GM23338 (cell line): ENCODE data around the gene HCAR1. TPM values are rescaled to one million over a fixed set of nuclear protein-coding genes. Genes with fewer than 3 reads are reported as not detected.

ENCODE experiments used
- ATAC-seq: fragments of 200-7000 bp; cut with Tn5 transposase; 3 replicates; pipeline ENCODE4 v1.9.1; 2020
- DNase-seq: peaks from one replicate; pipeline ENCODE4 v3.0.0-alpha.2; 2015; ENCODE audit warnings: low spot score
- H2AFZ ChIP-seq: fragments of 200-600 bp; sonication (generic); 2 replicates; pipeline ENCODE4 v1.8.0; 2016; ENCODE audit warnings: antibody characterized with exemption, mild to moderate bottlenecking, moderate library complexity
- H3F3A ChIP-seq: fragments of 200-600 bp; sonication (generic); replicated peaks from 2 replicates; pipeline ENCODE4 v1.8.0; 2017; ENCODE audit warnings: antibody characterized with exemption, mixed run types, low read depth
- H3K27ac ChIP-seq: fragments of 200-600 bp; sonication (generic); 2 replicates; pipeline ENCODE4 v1.6.1; 2016; ENCODE audit warnings: low read depth
- H3K27me3 ChIP-seq: fragments of 200-600 bp; sonication (generic); 2 replicates; pipeline ENCODE4 v1.8.0; 2016; ENCODE audit warnings: mild to moderate bottlenecking, mixed run types, moderate library complexity; ENCODE audit not compliant: insufficient read depth
- H3K36me3 ChIP-seq: fragments of 200-600 bp; sonication (generic); 2 replicates; pipeline ENCODE4 v1.8.0; 2016; ENCODE audit warnings: mild to moderate bottlenecking; ENCODE audit not compliant: insufficient read depth
- H3K4me1 ChIP-seq: fragments of 200-600 bp; sonication (generic); 2 replicates; pipeline ENCODE4 v1.8.0; 2016; ENCODE audit warnings: mild to moderate bottlenecking, moderate library complexity; ENCODE audit not compliant: insufficient read depth
- H3K4me2 ChIP-seq: fragments of 200-600 bp; sonication (generic); 2 replicates; pipeline ENCODE4 v1.7.1; 2017; ENCODE audit warnings: mixed run types
- H3K4me3 ChIP-seq: fragments of 200-600 bp; sonication (generic); 2 replicates; pipeline ENCODE4 v1.6.1; 2016; ENCODE audit warnings: mixed run types
- H3K79me2 ChIP-seq: fragments of 200-600 bp; sonication (generic); replicated peaks from 2 replicates; pipeline ENCODE4 v1.8.0; 2017; ENCODE audit warnings: mild to moderate bottlenecking; ENCODE audit not compliant: insufficient read depth
- H3K9me2 ChIP-seq: fragments of 200-600 bp; sonication (generic); 2 replicates; pipeline ENCODE4 v1.8.0; 2017; ENCODE audit not compliant: insufficient read depth
- H4K20me1 ChIP-seq: fragments of 200-600 bp; sonication (generic); replicated peaks from 2 replicates; pipeline ENCODE4 v1.8.0; 2017; ENCODE audit warnings: mild to moderate bottlenecking; ENCODE audit not compliant: insufficient read depth
- H3K27ac Mint-ChIP-seq: 2 replicates; pipeline ENCODE4 v1.8.0; 2020; ENCODE audit warnings: inconsistent platforms, mild to moderate bottlenecking, moderate library complexity, mixed read lengths
- H3K27me3 Mint-ChIP-seq: 3 replicates; pipeline ENCODE4 v1.8.0; 2022; ENCODE audit warnings: low read depth, mild to moderate bottlenecking, moderate library complexity, mixed read lengths, inconsistent platforms; ENCODE audit not compliant: insufficient read depth, poor library complexity
- H3K36me3 Mint-ChIP-seq: 3 replicates; pipeline ENCODE4 v1.8.0; 2021; ENCODE audit warnings: low read depth, mild to moderate bottlenecking, inconsistent platforms, moderate library complexity, mixed read lengths
- H3K4me1 Mint-ChIP-seq: 3 replicates; pipeline ENCODE4 v1.8.0; 2020; ENCODE audit warnings: mild to moderate bottlenecking, inconsistent platforms, mixed read lengths
- H3K4me3 Mint-ChIP-seq: 3 replicates; pipeline ENCODE4 v1.8.0; 2021; ENCODE audit warnings: moderate library complexity, mild to moderate bottlenecking, inconsistent platforms, mixed read lengths
- H3K9me3 Mint-ChIP-seq: 3 replicates; pipeline ENCODE4 v1.8.0; 2020; ENCODE audit warnings: moderate library complexity, mild to moderate bottlenecking, inconsistent platforms, mixed read lengths
- CREB1 ChIP-seq: fragments of 250-450 bp; sonication (Bioruptor Pico); IDR thresholded peaks from 2 replicates; pipeline ENCODE4 v1.5.0; 2020; ENCODE audit warnings: low read depth, mild to moderate bottlenecking, moderate library complexity
- EZH2 ChIP-seq: fragments of 200-600 bp; sonication (generic); IDR thresholded peaks from one replicate; pipeline ENCODE4 v1.8.0; 2017; ENCODE audit warnings: antibody characterized with exemption, mild to moderate bottlenecking, low read depth; ENCODE audit not compliant: unreplicated experiment
- EZH2phosphoT487 ChIP-seq: fragments of 200-600 bp; sonication (generic); IDR thresholded peaks from one replicate; pipeline ENCODE4 v1.8.1; 2018; ENCODE audit warnings: antibody characterized with exemption; ENCODE audit not compliant: unreplicated experiment
- JUNB ChIP-seq: IDR thresholded peaks from one replicate; pipeline ENCODE4 v1.6.1; 2016; ENCODE audit warnings: antibody characterized with exemption; ENCODE audit not compliant: unreplicated experiment
- NANOG ChIP-seq: IDR thresholded peaks from 2 replicates; pipeline ENCODE4 v1.6.1; 2016; ENCODE audit warnings: antibody characterized with exemption, borderline replicate concordance
- POLR2AphosphoS5 ChIP-seq: IDR thresholded peaks from 2 replicates; pipeline ENCODE4 v1.6.1; 2016; ENCODE audit warnings: antibody characterized with exemption, low read depth
- STAT1 ChIP-seq: IDR thresholded peaks from one replicate; pipeline ENCODE4 v1.6.1; 2016; ENCODE audit warnings: antibody characterized with exemption; ENCODE audit not compliant: unreplicated experiment
- ZNF114 ChIP-seq: fragments of 250-450 bp; sonication (Bioruptor Pico); IDR thresholded peaks from 2 replicates; pipeline ENCODE4 v1.5.0; 2020; ENCODE audit warnings: mild to moderate bottlenecking, moderate library complexity
- ZNF331 ChIP-seq: fragments of 250-450 bp; sonication (Bioruptor Pico); IDR thresholded peaks from 2 replicates; pipeline ENCODE4 v1.5.0; 2020; ENCODE audit warnings: low read depth, mild to moderate bottlenecking, moderate library complexity
- polyA plus RNA-seq: library from polyadenylated mRNA; unstranded; fragments of >200 nt; fragmentation: Nextera tagmentation; extraction: Ambion mirVana; gene quantifications from 2 replicates; pipeline ENCODE4 v1.2.1, GENCODE V29; 2016
- total RNA-seq: library from RNA; depleted of rRNA; stranded (reverse); fragments of >200 nt; shearing (Covaris generic); gene quantifications from 2 replicates; pipeline ENCODE4 v1.2.3, GENCODE V29; 2014
- TF ChIP-seq, protein P1 (sequence below), 2 experiments: fragments of 200-600 bp in 1 of 2; sonication (generic) in 1 of 2; conservative IDR thresholded peaks; 2 replicates each; pipeline versions ENCODE4 v1.5.1 to v1.6.1; 2016 to 2017; ENCODE audit warnings: antibody characterized with exemption in 2 of 2, low read depth in 2 of 2, mild to moderate bottlenecking in 2 of 2, moderate library complexity in 1 of 2
- TF ChIP-seq, protein P2 (sequence below): fragments of 250-450 bp; sonication (Bioruptor Pico); IDR thresholded peaks from 2 replicates; pipeline ENCODE4 v1.5.0; 2020; ENCODE audit warnings: mild to moderate bottlenecking, moderate library complexity
- TF ChIP-seq, protein P3 (sequence below): IDR thresholded peaks from 2 replicates; pipeline ENCODE4 v1.6.1; 2016; ENCODE audit warnings: antibody characterized with exemption

The HCAR1 gene
- total and polyA plus RNA-seq, 2 experiments from 2014 or later = 0.17 TPM; not detected in 1

DNA sequence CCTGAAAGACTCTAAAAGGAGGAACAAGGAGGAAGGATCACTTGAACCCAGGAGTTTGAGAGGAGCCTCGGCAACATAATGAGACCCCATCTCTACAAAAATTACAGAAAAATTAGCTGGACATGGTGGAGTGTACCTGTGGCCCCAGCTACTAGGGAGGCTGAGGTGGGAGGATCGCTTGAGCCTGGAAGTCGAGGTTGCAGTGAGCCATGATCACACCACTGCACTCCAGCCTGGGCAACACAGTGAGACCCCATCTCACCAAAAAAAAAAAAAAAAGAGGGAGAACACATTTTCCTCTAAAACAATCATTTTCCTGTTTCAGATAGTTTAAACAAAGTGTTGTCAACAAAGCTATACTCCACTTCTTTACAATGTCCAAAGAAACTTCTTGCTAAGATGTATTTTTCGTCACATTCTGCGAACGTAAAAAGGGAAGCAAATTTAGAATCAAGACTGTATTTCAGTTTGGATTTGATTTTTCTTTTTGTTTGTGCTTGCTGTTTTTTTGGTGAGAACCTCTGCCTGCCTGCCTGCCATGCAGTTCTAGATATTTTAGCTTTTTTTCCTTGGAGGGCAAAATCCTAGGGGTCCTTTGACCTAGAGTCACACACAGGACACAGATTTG lies 5.1 kb downstream of the HCAR1 start:
- no peaks in the 10 kb centered on the region for H3K36me3 Mint-ChIP-seq
- no peaks in the 10 kb centered on the region for H3K4me1 ChIP-seq
- TF ChIP-seq JUNB (no peak), CREB1 (no peak), ZNF331 (CRISPR knock-in tag) (no peak), POLR2AphosphoS5 (no peak), NANOG (no peak), EZH2 (no peak), STAT1 (no peak), ZNF114 (CRISPR knock-in tag) (no peak), EZH2phosphoT487 (no peak)
- TF ChIP-seq, protein P1, sequence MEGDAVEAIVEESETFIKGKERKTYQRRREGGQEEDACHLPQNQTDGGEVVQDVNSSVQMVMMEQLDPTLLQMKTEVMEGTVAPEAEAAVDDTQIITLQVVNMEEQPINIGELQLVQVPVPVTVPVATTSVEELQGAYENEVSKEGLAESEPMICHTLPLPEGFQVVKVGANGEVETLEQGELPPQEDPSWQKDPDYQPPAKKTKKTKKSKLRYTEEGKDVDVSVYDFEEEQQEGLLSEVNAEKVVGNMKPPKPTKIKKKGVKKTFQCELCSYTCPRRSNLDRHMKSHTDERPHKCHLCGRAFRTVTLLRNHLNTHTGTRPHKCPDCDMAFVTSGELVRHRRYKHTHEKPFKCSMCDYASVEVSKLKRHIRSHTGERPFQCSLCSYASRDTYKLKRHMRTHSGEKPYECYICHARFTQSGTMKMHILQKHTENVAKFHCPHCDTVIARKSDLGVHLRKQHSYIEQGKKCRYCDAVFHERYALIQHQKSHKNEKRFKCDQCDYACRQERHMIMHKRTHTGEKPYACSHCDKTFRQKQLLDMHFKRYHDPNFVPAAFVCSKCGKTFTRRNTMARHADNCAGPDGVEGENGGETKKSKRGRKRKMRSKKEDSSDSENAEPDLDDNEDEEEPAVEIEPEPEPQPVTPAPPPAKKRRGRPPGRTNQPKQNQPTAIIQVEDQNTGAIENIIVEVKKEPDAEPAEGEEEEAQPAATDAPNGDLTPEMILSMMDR (conservative IDR thresholded peaks at IDR 0.05; ENCODE audit: low read depth in 2 of 2) = no peak
- TF ChIP-seq, protein P2, sequence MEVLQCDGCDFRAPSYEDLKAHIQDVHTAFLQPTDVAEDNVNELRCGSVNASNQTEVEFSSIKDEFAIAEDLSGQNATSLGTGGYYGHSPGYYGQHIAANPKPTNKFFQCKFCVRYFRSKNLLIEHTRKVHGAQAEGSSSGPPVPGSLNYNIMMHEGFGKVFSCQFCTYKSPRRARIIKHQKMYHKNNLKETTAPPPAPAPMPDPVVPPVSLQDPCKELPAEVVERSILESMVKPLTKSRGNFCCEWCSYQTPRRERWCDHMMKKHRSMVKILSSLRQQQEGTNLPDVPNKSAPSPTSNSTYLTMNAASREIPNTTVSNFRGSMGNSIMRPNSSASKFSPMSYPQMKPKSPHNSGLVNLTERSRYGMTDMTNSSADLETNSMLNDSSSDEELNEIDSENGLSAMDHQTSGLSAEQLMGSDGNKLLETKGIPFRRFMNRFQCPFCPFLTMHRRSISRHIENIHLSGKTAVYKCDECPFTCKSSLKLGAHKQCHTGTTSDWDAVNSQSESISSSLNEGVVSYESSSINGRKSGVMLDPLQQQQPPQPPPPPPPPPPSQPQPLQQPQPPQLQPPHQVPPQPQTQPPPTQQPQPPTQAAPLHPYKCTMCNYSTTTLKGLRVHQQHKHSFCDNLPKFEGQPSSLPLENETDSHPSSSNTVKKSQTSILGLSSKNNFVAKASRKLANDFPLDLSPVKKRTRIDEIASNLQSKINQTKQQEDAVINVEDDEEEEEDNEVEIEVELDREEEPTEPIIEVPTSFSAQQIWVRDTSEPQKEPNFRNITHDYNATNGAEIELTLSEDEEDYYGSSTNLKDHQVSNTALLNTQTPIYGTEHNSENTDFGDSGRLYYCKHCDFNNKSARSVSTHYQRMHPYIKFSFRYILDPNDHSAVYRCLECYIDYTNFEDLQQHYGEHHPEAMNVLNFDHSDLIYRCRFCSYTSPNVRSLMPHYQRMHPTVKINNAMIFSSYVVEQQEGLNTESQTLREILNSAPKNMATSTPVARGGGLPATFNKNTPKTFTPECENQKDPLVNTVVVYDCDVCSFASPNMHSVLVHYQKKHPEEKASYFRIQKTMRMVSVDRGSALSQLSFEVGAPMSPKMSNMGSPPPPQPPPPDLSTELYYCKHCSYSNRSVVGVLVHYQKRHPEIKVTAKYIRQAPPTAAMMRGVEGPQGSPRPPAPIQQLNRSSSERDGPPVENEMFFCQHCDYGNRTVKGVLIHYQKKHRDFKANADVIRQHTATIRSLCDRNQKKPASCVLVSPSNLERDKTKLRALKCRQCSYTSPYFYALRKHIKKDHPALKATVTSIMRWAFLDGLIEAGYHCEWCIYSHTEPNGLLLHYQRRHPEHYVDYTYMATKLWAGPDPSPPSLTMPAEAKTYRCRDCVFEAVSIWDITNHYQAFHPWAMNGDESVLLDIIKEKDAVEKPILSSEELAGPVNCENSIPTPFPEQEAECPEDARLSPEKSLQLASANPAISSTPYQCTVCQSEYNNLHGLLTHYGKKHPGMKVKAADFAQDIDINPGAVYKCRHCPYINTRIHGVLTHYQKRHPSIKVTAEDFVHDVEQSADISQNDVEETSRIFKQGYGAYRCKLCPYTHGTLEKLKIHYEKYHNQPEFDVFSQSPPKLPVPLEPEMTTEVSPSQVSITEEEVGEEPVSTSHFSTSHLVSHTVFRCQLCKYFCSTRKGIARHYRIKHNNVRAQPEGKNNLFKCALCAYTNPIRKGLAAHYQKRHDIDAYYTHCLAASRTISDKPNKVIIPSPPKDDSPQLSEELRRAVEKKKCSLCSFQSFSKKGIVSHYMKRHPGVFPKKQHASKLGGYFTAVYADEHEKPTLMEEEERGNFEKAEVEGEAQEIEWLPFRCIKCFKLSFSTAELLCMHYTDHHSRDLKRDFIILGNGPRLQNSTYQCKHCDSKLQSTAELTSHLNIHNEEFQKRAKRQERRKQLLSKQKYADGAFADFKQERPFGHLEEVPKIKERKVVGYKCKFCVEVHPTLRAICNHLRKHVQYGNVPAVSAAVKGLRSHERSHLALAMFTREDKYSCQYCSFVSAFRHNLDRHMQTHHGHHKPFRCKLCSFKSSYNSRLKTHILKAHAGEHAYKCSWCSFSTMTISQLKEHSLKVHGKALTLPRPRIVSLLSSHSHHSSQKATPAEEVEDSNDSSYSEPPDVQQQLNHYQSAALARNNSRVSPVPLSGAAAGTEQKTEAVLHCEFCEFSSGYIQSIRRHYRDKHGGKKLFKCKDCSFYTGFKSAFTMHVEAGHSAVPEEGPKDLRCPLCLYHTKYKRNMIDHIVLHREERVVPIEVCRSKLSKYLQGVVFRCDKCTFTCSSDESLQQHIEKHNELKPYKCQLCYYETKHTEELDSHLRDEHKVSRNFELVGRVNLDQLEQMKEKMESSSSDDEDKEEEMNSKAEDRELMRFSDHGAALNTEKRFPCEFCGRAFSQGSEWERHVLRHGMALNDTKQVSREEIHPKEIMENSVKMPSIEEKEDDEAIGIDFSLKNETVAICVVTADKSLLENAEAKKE (CRISPR knock-in tag) = no peak
- TF ChIP-seq, protein P3, sequence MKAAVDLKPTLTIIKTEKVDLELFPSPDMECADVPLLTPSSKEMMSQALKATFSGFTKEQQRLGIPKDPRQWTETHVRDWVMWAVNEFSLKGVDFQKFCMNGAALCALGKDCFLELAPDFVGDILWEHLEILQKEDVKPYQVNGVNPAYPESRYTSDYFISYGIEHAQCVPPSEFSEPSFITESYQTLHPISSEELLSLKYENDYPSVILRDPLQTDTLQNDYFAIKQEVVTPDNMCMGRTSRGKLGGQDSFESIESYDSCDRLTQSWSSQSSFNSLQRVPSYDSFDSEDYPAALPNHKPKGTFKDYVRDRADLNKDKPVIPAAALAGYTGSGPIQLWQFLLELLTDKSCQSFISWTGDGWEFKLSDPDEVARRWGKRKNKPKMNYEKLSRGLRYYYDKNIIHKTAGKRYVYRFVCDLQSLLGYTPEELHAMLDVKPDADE = no peak
- H3K27ac Mint-ChIP-seq = peak overlapping the region; percentile 57; the same call in 1 of the 2 replicates
- no peaks in the 10 kb centered on the region for H3F3A ChIP-seq
- no peak overlapping the region for H3K4me3 ChIP-seq
- peaks cover 9% of the 10 kb centered on the region for H3K4me1 Mint-ChIP-seq
- no peaks in the 10 kb centered on the region for H3K9me2 ChIP-seq
- H2AFZ ChIP-seq = peak overlapping the region; percentile 9
- H3K27me3 Mint-ChIP-seq = no peaks in the 10 kb centered on the region
- ATAC-seq = no peak
- no peak overlapping the region for H3K4me2 ChIP-seq
- no peak for DNase-seq
- no peaks in the 10 kb centered on the region for H4K20me1 ChIP-seq
- H3K36me3 ChIP-seq = no peaks in the 10 kb centered on the region
- no peak overlapping the region for H3K27ac ChIP-seq
- no peaks in the 10 kb centered on the region for H3K9me3 Mint-ChIP-seq
- H3K79me2 ChIP-seq = no peaks in the 10 kb centered on the region
- no peak overlapping the region for H3K4me3 Mint-ChIP-seq
- no peaks in the 10 kb centered on the region for H3K27me3 ChIP-seq
